Fibroblast of villous mesenchyme (primary cell): ENCODE results near the gene PTPRN2. TPM values are rescaled to one million over a fixed set of nuclear protein-coding genes. Genes with fewer than 3 reads are reported as not detected.

Experiments used
- DNase-seq: peaks from one replicate; pipeline ENCODE4 v3.0.0-alpha.2; 2010; ENCODE audit warnings: low read depth
- H3K4me3 ChIP-seq: 2 replicates; pipeline ENCODE4 v1.5.1; 2011; ENCODE audit warnings: low read depth, mild to moderate bottlenecking, low read length
- total RNA-seq: library from RNA; depleted of rRNA; stranded (reverse); fragments of >200 nt; gene quantifications from 2 replicates; pipeline ENCODE4 v1.2.3, GENCODE V29; 2012
- TF ChIP-seq, protein P1 (sequence below): IDR thresholded peaks from 2 replicates; pipeline ENCODE4 v1.5.1; 2012; ENCODE audit warnings: low read depth, mild to moderate bottlenecking, low read length; ENCODE audit not compliant: insufficient read depth

Gene PTPRN2
- total RNA-seq, 1 donor: not detected

DNA sequence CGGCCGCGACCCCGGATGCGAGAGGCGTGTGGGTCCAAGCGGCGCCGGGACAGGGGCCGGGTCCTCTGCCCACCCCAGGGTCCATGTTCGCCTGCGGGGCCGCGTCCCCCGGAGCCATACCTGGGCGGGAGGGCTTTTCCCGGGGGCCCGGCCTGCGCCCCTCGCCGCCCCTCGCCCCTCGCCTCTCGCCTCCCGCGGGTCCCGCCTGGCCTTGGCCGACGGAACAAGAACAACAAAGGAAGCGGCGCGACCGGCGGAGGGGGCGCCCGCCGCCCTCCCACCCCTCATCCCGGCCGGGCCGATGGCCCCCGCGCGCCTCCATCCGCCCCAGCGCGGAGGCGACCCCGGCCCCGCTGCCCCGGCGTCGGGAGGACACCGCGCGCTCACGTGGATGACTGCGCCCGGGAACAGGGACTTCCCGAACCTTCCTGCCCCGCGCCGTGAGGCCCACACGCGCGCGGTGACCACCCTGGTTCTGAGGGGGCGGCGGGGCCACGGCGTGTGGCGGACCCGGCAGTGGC, 902.7 kb downstream of the PTPRN2 start:
- TF ChIP-seq, protein P1, sequence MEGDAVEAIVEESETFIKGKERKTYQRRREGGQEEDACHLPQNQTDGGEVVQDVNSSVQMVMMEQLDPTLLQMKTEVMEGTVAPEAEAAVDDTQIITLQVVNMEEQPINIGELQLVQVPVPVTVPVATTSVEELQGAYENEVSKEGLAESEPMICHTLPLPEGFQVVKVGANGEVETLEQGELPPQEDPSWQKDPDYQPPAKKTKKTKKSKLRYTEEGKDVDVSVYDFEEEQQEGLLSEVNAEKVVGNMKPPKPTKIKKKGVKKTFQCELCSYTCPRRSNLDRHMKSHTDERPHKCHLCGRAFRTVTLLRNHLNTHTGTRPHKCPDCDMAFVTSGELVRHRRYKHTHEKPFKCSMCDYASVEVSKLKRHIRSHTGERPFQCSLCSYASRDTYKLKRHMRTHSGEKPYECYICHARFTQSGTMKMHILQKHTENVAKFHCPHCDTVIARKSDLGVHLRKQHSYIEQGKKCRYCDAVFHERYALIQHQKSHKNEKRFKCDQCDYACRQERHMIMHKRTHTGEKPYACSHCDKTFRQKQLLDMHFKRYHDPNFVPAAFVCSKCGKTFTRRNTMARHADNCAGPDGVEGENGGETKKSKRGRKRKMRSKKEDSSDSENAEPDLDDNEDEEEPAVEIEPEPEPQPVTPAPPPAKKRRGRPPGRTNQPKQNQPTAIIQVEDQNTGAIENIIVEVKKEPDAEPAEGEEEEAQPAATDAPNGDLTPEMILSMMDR: no peak

DNA sequence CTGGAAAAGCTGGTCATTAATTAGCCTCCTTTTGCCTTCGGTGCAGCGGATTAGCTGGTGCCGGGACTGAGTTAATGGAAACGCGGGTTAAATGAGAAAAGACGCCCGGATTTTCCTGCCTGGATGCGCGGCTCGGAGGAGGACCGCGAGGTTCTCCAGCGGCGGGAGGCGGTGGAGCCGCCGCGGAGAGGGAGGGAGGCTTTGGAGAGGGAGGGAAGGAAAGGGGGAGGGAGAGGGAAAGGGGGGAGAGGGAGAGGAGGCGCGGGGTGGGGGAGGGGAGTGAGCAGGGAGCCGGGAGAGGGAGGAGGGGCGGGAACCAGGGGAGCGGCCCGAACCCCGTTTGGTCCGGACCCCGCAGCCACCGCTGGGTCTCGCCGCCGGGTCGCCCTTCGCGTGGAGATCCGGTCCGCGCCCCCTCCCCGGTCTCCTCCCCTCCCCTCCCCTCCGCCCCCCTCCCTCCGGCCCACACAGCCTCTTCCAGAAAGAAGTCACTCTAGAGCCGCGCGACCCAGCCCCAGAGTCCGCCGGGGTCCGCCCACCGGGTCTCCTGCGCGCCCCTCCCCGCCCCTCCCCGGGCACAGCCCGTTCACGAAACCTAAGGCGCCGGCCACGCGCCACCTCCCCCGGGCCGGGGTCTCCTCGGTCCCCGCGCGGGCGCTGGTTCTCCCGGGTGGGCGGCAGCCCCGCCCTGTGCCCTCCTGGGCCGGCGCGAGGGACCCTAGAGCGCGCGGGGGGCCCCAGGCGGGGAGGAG, 903.3 kb downstream of the PTPRN2 start:
- TF ChIP-seq, protein P1: no peak
- no peak overlapping the region for H3K4me3 ChIP-seq
- no peak for DNase-seq

More for the DNA sequence above, 902.7 kb downstream of the PTPRN2 start:
- H3K4me3 ChIP-seq: no peak overlapping the region
- no peak for DNase-seq

DNA sequence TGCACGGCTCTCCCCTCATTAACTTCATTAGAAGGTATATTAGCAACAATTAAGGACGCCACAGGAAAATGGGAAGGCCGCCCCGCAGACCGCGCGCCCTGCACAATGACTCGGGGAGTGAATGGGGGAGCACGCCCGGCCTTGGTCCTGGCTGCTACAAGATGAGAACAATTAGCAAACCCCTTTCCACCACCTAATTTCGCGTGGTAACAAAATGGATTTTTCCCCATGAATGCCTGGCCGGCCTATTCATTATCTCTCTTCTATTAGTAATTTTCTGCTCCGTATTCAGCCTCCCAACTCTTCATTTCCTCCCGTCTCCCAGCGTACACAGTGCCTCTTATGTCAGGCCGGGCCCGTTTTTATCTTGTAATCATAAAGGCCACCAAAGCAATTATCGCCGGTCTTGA, 903.9 kb downstream of the PTPRN2 start:
- no peak for DNase-seq
- no peak overlapping the region for H3K4me3 ChIP-seq
- TF ChIP-seq, protein P1: no peak

DNA sequence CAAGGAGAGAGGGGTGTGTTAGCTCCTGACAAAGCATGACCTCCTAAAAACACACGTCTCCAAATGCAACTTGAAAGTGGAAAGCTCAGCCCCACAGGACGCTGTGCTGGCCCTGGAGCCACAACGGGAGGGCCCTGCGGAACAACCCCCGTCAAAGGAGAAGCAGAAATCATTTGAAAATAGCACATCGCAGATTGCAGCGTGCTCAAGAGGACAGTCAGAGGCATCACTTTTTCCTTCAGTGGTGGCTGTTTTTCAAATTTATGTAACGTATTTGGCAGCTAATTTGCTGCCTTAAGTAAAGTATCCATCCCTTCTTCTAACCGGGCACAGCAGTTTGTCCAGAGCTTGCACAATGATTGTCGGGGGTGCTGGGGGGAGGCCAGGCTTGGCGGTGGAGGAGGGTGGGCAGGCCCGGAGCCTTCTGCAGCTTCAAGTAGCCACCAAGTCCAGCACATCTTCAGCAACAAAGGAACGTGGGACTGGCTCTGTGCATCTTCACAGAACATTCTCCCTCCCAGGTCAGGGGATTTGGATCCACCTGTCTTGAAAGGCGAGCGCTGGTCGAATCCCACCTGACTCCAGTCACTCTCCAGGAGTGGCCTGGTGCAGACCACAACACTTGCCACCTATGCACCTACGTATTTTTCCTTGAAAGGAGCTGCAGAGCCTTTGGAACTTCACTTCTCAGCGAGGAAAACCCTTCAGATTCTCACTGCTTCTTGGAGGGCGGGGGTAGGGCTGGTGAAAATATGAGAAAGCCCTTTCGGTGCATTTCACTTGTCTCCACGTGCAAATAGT, 904.5 kb downstream of the PTPRN2 start:
- no peak for DNase-seq
- TF ChIP-seq, protein P1: no peak
- no peak overlapping the region for H3K4me3 ChIP-seq

DNA sequence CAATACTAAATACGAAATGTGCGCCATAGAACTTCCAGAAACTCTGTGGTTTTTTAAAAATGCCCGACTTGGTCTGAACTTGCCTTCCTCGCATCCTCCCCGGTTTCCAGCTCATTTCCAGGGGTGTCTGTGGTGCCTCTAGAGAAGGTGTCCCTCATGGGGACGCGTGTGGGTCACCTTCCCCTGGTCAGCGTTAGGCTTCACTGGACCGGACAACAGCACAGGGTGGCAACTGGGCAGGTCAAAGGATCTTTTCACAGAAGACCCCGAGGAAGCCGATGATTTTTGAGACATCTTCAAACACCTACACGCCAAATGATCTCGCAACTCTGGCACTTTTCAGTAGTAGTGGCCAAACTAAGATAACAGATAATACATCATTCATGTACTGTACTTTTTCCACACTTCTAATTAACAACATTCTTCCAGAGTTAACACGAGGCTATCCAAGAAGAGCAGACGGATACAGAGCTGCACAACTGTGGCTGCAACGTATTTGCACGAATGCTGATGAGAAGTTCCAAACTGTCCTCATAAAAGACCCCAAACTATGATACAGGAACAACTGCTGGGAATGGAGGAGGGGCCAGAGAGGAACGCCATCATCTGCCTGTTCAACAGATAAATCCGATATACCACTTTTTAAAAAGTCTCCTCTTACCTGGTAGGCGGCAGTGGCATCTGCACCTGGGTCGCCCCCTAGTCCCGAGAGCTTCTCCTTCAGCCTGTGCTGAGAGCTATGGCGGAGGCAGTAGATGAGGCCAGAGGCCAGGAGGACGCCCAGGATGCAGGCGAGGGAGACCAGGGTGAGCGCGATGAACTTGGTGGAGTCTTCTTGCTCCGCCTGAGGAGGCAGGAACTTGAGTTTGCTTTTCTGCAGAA, 905.3 kb downstream of the PTPRN2 start:
- H3K4me3 ChIP-seq: no peak overlapping the region
- no peak for DNase-seq
- TF ChIP-seq, protein P1: no peak

DNA sequence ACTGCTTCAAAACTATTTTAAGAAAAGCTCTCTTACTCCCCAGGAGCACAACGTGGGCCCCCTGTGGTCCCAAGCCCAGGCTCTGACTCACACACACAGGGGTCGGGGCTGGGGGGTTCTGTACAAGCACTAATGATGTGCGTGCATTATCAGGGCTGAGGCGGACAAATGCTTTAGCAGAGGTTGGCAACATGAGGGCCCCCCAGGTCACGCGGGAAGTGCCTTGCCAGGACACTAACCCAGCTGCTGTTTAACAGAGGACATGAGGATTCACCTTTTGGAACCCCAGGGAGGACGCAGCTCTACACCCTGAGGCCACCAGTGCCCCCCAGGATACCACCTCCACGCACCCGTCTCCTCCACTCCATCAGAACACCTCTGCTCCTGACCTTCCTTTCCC, 908.0 kb downstream of the PTPRN2 start:
- no peak for DNase-seq
- no peak overlapping the region for H3K4me3 ChIP-seq
- TF ChIP-seq, protein P1: no peak
